Measurements from ENCODE around the gene SULT6B1. TPM values are rescaled to one million over a fixed set of nuclear protein-coding genes. Genes with fewer than 3 reads are reported as not detected.

SULT6B1 gene
- total RNA-seq, 3 donors from 2014 or later (not counting 1 experiment from before 2014, with no cell fraction given): not detected

- Histone ChIP-seq H3K27ac (ENCODE audit: low read length) (no peak overlapping the region), H3K27me3 (ENCODE audit: control insufficient read depth, insufficient read depth, low read length) (no peaks in the 10 kb centered on the region), H3K4me1 (ENCODE audit: control insufficient read depth, insufficient read depth, low read length) (no peaks in the 10 kb centered on the region), H3K4me3 (ENCODE audit: low read length) (no peak overlapping the region), H3K36me3 (ENCODE audit: control insufficient read depth, insufficient read depth, low read length) (peaks cover 64% of the 10 kb centered on the region), H3K9me3 (ENCODE audit: control insufficient read depth, insufficient read depth, low read length) (no peaks in the 10 kb centered on the region)
- Mint-ChIP-seq H3K4me1 (peaks cover 23 to 31% of the 10 kb centered on the region in 2 donors), H3K9me3 (peaks cover 2 to 9% of the 10 kb centered on the region in 2 donors), H3K27me3 (ENCODE audit: low read depth in 2 of 2) (no peaks in the 10 kb centered on the region), H3K36me3 (peaks cover 43% of the 10 kb centered on the region), H3K4me3 (no peak overlapping the region), H3K27ac (no peak overlapping the region)
- intact Hi-C loops (cut with micrococcal nuclease): no loop called here
- 100% methylated on average over 1 of the region's 2 CpGs for WGBS (ENCODE audit: insufficient coverage)
- TF ChIP-seq, protein P1, sequence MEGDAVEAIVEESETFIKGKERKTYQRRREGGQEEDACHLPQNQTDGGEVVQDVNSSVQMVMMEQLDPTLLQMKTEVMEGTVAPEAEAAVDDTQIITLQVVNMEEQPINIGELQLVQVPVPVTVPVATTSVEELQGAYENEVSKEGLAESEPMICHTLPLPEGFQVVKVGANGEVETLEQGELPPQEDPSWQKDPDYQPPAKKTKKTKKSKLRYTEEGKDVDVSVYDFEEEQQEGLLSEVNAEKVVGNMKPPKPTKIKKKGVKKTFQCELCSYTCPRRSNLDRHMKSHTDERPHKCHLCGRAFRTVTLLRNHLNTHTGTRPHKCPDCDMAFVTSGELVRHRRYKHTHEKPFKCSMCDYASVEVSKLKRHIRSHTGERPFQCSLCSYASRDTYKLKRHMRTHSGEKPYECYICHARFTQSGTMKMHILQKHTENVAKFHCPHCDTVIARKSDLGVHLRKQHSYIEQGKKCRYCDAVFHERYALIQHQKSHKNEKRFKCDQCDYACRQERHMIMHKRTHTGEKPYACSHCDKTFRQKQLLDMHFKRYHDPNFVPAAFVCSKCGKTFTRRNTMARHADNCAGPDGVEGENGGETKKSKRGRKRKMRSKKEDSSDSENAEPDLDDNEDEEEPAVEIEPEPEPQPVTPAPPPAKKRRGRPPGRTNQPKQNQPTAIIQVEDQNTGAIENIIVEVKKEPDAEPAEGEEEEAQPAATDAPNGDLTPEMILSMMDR (IDR thresholded peaks at IDR 0.05): no peak
- DNase-seq (no peak), ATAC-seq (no peak)
These were observed 15.2 kb upstream of the SULT6B1 start for GRCh38 chr2:37203708-37204107.

GRCh38 chr2:37201766-37202165, 13.3 kb upstream of the SULT6B1 start:
- Mint-ChIP-seq H3K27ac (peak overlapping the region; percentile 56 to 85), H3K4me3 (peak overlapping the region; percentile 45), H3K36me3 (peaks cover 23% of the 10 kb centered on the region), H3K9me3 (peaks cover 0 to 2% of the 10 kb centered on the region in 2 donors), H3K27me3 (ENCODE audit: low read depth in 2 of 2) (no peaks in the 10 kb centered on the region), H3K4me1 (peaks cover 30 to 32% of the 10 kb centered on the region in 2 donors)
- Histone ChIP-seq H3K9me3 (ENCODE audit: control insufficient read depth, insufficient read depth, low read length) (no peaks in the 10 kb centered on the region), H3K4me3 (ENCODE audit: low read length) (no peak overlapping the region), H3K27me3 (ENCODE audit: control insufficient read depth, insufficient read depth, low read length) (no peaks in the 10 kb centered on the region), H3K27ac (ENCODE audit: low read length) (peak overlapping the region; percentile 14), H3K4me1 (ENCODE audit: control insufficient read depth, insufficient read depth, low read length) (peaks cover 11% of the 10 kb centered on the region), H3K36me3 (ENCODE audit: control insufficient read depth, insufficient read depth, low read length) (peaks cover 52% of the 10 kb centered on the region)
- ATAC-seq (peak; percentile 88 to 94 (median 89)), DNase-seq (peak; percentile 27 to 51)
- 40% methylated on average over 1 of the region's 1 CpG for WGBS (ENCODE audit: insufficient coverage)
- intact Hi-C loops (cut with micrococcal nuclease): loop anchor here (1.0 kb wide), 1 partner anchor 30 kb away; the partner anchor contains the start of genes CEBPZ and NDUFAF7
- TF ChIP-seq, protein P1 (IDR thresholded peaks at IDR 0.05): no peak

- H3K4me3 ChIP-seq (ENCODE audit: low read length): no peak overlapping the region
- WGBS (ENCODE audit: insufficient coverage): no CpG with 5 or more reads among the region's 1 CpG
- peaks cover 48% of the 10 kb centered on the region for H3K36me3 ChIP-seq (ENCODE audit: control insufficient read depth, insufficient read depth, low read length)
- peaks cover 35 to 37% of the 10 kb centered on the region in 2 donors for H3K4me1 Mint-ChIP-seq
- no peak overlapping the region for H3K27ac ChIP-seq (ENCODE audit: low read length)
- peak overlapping the region; percentile 56 to 85 for H3K27ac Mint-ChIP-seq
- H3K4me3 Mint-ChIP-seq: no peak overlapping the region
- intact Hi-C loops (cut with micrococcal nuclease): loop anchor here (1.0 kb wide), 1 partner anchor 30 kb away; the partner anchor contains the start of genes CEBPZ and NDUFAF7
- no peaks in the 10 kb centered on the region for H3K9me3 ChIP-seq (ENCODE audit: control insufficient read depth, insufficient read depth, low read length)
- ATAC-seq: no peak
- H3K27me3 Mint-ChIP-seq (ENCODE audit: low read depth in 2 of 2): no peaks in the 10 kb centered on the region
- H3K27me3 ChIP-seq (ENCODE audit: control insufficient read depth, insufficient read depth, low read length): no peaks in the 10 kb centered on the region
- H3K9me3 Mint-ChIP-seq: no peaks in the 10 kb centered on the region
- no peak for DNase-seq
- TF ChIP-seq, protein P1 (IDR thresholded peaks at IDR 0.05): no peak
- H3K4me1 ChIP-seq (ENCODE audit: control insufficient read depth, insufficient read depth, low read length): peaks cover 13% of the 10 kb centered on the region
- peaks cover 20% of the 10 kb centered on the region for H3K36me3 Mint-ChIP-seq
These were observed 12.7 kb upstream of the SULT6B1 start for GRCh38 chr2:37201208-37201607.

GRCh38 chr2:37198681-37199065, 10.2 kb upstream of the SULT6B1 start:
- Histone ChIP-seq H3K27me3 (ENCODE audit: control insufficient read depth, insufficient read depth, low read length) (no peaks in the 10 kb centered on the region), H3K4me1 (ENCODE audit: control insufficient read depth, insufficient read depth, low read length) (peaks cover 18% of the 10 kb centered on the region), H3K27ac (ENCODE audit: low read length) (no peak overlapping the region), H3K4me3 (ENCODE audit: low read length) (no peak overlapping the region), H3K36me3 (ENCODE audit: control insufficient read depth, insufficient read depth, low read length) (peaks cover 28% of the 10 kb centered on the region), H3K9me3 (ENCODE audit: control insufficient read depth, insufficient read depth, low read length) (no peaks in the 10 kb centered on the region)
- Mint-ChIP-seq H3K4me1 (peaks cover 34 to 37% of the 10 kb centered on the region in 2 donors), H3K27me3 (ENCODE audit: low read depth in 2 of 2) (no peaks in the 10 kb centered on the region), H3K36me3 (peaks cover 4% of the 10 kb centered on the region), H3K9me3 (no peaks in the 10 kb centered on the region), H3K4me3 (no peak overlapping the region), H3K27ac (no peak overlapping the region)
- no peak for DNase-seq
- TF ChIP-seq, protein P1 (IDR thresholded peaks at IDR 0.05): no peak
- intact Hi-C loops (cut with micrococcal nuclease): no loop called here
- ATAC-seq: no peak
- WGBS (ENCODE audit: insufficient coverage): 99% methylated on average over 8 of the region's 8 CpGs

Data from natural killer cell (primary cell).